ENCODE measurements around the gene CROCC2. TPM values are rescaled to one million over a fixed set of nuclear protein-coding genes. Genes with fewer than 3 reads are reported as not detected.

CROCC2 gene
- total and polyA plus RNA-seq, 7 donors, result 0.01 TPM; not detected in 6

DNA sequence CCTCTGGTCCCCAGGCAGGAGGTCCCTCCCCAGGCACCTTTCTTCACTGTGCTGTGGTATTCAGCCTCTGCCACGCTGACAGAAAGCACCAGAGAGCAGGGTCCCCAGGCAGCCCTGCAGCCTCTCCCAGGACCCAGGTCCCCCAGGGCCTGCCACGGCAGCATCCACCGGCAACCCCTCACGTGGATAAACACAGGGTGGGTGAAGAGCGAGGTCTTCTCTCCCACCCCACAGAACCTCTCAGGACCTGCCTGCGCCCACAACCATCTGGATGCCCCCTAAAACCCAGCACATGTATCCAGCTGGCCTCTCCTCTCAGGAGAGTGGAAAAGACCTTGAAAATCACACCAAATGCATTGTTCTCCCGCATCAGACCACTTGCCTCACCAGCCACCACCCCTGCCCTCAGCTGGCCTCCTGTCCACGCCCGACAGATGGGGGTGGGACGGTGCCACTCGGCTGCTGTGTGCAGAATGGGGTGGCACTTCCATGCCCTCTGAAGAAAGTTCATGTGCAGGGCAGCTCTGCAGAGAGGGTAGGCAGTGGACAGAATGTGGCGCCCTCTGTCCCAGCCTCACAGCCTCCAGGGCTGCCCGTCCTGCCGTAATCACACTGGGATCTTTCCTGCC, 4.0 kb upstream of the CROCC2 start:
- Histone ChIP-seq H3K9me3 (no peaks in the 10 kb centered on the region), H3K27me3 (ENCODE audit: insufficient read depth in 3 of 3, low read length in 2 of 3) (peaks cover 0 to 7% (median 0%) of the 10 kb centered on the region in 3 donors), H3K4me1 (peaks cover 12% of the 10 kb centered on the region), H3K4me3 (no peak overlapping the region), H3K36me3 (ENCODE audit: insufficient read depth in 1 of 2, low read depth in 1 of 2) (no peaks in the 10 kb centered on the region), H3K27ac (no peak overlapping the region)
- intact Hi-C loops (cut with DNase I), result no loop called here
- ATAC-seq (no peak), DNase-seq (peak in 1 of 2 donors; percentile 30)
- TF ChIP-seq, protein P1, sequence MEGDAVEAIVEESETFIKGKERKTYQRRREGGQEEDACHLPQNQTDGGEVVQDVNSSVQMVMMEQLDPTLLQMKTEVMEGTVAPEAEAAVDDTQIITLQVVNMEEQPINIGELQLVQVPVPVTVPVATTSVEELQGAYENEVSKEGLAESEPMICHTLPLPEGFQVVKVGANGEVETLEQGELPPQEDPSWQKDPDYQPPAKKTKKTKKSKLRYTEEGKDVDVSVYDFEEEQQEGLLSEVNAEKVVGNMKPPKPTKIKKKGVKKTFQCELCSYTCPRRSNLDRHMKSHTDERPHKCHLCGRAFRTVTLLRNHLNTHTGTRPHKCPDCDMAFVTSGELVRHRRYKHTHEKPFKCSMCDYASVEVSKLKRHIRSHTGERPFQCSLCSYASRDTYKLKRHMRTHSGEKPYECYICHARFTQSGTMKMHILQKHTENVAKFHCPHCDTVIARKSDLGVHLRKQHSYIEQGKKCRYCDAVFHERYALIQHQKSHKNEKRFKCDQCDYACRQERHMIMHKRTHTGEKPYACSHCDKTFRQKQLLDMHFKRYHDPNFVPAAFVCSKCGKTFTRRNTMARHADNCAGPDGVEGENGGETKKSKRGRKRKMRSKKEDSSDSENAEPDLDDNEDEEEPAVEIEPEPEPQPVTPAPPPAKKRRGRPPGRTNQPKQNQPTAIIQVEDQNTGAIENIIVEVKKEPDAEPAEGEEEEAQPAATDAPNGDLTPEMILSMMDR (IDR thresholded peaks at IDR 0.05), result no peak
- WGBS, 3 donors, result 81 to 89% (median 83%) methylated on average over 14 of the region's 14 CpGs

DNA sequence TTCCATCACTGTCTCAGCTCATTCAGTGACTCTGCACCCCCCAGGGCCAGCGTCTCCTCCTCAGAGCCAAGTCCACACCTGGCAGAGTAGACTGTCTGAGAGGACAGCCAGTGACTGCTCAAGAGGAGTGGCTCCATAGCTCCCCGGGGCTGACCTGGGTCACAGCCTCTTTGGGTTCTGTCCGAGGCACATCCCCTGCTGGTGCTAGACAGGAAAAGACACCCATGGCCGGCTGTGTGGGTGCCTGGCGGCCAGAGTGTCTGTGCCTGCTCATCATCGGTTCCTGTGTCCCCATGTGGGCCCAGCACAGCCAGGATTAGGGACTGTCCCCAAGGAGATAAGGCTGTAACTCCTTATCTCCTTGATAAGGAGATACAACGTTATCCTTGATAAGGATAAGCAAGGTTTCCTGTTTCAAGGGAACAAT, 3.5 kb upstream of the CROCC2 start:
- Histone ChIP-seq H3K4me1 (peaks cover 12% of the 10 kb centered on the region), H3K27me3 (ENCODE audit: insufficient read depth in 3 of 3, low read length in 2 of 3) (peaks cover 0 to 7% (median 0%) of the 10 kb centered on the region in 3 donors), H3K4me3 (no peak overlapping the region), H3K36me3 (ENCODE audit: insufficient read depth in 1 of 2, low read depth in 1 of 2) (no peaks in the 10 kb centered on the region), H3K9me3 (no peaks in the 10 kb centered on the region), H3K27ac (no peak overlapping the region)
- ATAC-seq, result no peak
- intact Hi-C loops (cut with DNase I), result no loop called here
- 52 to 82% (median 68%) methylated on average over 7 of the region's 7 CpGs for WGBS, 3 donors
- TF ChIP-seq, protein P1 (IDR thresholded peaks at IDR 0.05), result no peak
- DNase-seq, result no peak

- peaks cover 12% of the 10 kb centered on the region for H3K4me1 ChIP-seq
- intact Hi-C loops (cut with DNase I), result no loop called here
- no peak overlapping the region for H3K4me3 ChIP-seq
- no peak overlapping the region for H3K27ac ChIP-seq
- H3K9me3 ChIP-seq, result no peaks in the 10 kb centered on the region
- DNase-seq, result peak in 1 of 2 donors; percentile 39
- 87 to 89% (median 89%) methylated on average over 33 to 34 of the region's 34 CpGs for WGBS, 3 donors
- ATAC-seq, result no peak
- TF ChIP-seq, protein P1 (IDR thresholded peaks at IDR 0.05), result no peak
- no peaks in the 10 kb centered on the region for H3K36me3 ChIP-seq (ENCODE audit: insufficient read depth in 1 of 2, low read depth in 1 of 2)
- peaks cover 0 to 7% (median 0%) of the 10 kb centered on the region in 3 donors for H3K27me3 ChIP-seq (ENCODE audit: insufficient read depth in 3 of 3, low read length in 2 of 3)
These were observed 2.7 kb upstream of the CROCC2 start for GRCh38 chr2:240903191-240904060.

GRCh38 chr2:240904216-240905175, 1.6 kb upstream of the CROCC2 start:
- DNase-seq, result peak in 1 of 2 donors; percentile 48
- Histone ChIP-seq H3K9me3 (no peaks in the 10 kb centered on the region), H3K36me3 (ENCODE audit: insufficient read depth in 1 of 2, low read depth in 1 of 2) (no peaks in the 10 kb centered on the region), H3K27ac (no peak overlapping the region), H3K27me3 (ENCODE audit: insufficient read depth in 3 of 3, low read length in 2 of 3) (peaks cover 0 to 7% (median 0%) of the 10 kb centered on the region in 3 donors), H3K4me3 (no peak overlapping the region), H3K4me1 (peaks cover 2% of the 10 kb centered on the region)
- TF ChIP-seq, protein P1 (IDR thresholded peaks at IDR 0.05), result no peak
- WGBS, 3 donors, result 81 to 85% (median 84%) methylated on average over 19 of the region's 19 CpGs
- ATAC-seq, result no peak
- intact Hi-C loops (cut with DNase I), result no loop called here

Measured in psoas muscle (tissue), 8 donors.